ENCODE measurements around the gene MAML1.

GRCh38 chr5:179821298-179822058 lies 88.9 kb downstream of the MAML1 start:
- TF ChIP-seq CTCF (IDR thresholded peaks at IDR 0.05) (peak in 1 of 3 donors; percentile 24), POLR2A (IDR thresholded peaks at IDR 0.05) (peak; percentile 80)
